Kidney tubule cell (primary cell): ENCODE measurements around the gene COL8A1.

Experiments
- DNase-seq: peaks from one replicate; pipeline ENCODE4 v3.0.0-alpha.2; 2018; ENCODE audit warnings: low spot score

COL8A1 gene

DNA sequence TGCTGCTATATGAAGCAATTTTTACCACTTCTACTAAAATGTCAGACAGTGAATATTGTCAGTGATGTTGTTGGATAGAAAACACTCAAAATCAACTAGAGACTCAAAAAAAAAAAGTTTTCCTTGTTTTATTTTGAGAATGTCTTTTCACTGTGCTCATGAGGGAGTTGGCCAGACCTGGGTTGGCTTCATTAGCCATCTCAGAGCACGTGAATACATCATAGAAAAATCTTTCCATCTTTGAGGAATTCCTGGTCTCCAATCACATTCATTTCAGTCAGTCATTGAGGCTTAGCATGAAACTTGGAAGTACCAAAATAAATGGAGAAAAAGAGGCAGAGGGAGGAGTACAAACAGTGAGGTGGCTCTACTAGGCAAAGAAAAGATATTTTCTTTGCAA lies 121.6 kb downstream of the COL8A1 start:
- DNase-seq, result no peak

DNA sequence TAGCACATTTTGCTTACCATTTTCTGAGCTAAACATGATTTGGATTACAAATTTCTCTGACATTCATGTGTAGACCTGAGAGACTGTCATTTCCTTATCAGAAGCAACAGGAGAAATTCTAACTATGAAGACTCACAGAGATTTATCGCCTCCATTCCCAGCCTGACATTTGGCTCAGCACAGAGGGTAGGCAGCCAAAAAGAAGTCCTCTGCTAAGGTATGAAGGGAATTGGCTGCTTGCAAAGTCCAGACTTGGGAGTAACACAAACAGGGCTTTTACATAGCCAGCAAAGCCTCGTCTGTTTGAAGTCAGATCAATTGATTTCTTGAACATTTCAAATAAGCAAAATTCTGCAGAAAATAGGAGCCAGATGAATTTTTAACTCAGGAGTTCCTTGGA lies 122.2 kb downstream of the COL8A1 start:
- no peak for DNase-seq

DNA sequence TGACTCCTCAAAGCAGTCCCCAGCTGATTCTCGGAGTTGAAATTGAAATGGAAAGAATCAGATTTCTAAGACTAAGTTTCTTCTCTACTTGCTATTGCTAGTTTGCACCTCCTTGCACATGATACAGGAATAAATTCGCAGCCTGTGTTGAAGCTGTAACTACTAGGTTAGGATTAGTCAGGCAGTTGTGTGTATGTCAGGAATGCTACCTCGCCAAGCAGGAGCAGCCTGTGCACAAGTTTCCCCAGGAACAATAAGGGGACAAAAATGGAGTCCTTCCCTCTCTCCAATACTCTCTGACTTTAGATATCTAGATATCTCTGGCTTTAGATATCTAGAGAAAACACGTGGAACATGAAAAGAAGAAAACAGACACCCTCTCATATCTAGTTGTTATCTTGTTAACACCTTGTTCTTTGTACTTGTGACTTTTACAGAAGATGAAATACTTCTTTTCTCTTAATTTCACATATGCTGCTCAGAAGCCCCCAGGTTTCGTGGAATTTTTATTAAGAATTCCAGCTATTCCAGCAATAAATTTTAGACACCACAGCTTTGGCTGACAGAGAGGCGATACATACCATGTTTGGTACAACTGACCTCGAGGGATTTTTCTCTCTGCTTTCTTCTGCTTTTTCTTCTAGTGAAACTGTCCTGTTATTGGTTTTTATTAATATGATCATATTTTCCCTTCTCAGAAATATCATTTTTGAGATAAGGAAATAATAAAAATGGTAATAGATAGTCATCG lies 123.2 kb downstream of the COL8A1 start:
- peak; percentile 36 for DNase-seq

DNA sequence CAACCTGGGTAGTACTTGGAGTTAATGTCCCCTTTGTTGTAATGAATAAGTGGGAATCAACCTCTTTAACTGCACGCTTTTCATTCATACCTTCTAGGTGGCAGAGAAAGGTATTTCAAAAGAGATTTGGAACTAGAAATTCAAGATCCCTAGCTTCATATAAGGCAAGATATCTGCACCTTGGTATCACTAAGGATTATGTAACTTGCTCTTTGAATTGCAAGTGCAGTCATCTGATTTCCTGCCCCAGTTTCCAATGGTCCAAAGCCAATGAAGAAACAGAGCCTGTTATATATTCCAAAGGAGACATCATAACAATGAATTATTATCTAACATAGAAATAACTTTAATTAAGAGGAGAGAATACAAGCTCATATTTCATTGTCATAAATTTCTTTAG lies 124.5 kb downstream of the COL8A1 start:
- DNase-seq, result no peak

DNA sequence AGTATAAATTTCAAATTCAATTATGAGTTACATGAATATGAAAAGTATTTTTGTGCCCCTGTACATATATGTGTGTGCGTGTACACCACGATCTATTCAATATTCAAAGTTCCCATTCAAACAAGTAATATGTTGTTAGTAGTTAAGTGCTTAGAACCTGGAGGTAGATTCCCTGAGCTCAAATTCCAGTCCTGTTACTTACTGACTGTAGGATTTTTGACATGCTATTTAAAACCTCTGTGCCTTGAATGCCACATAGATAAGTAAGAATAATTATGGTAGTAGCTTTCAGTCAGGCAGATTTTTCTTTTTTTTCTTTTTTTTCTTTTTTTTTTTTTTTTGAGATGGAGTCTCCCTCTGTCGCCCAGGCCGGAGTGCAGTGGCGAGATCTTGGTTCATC lies 126.0 kb downstream of the COL8A1 start:
- no peak for DNase-seq

DNA sequence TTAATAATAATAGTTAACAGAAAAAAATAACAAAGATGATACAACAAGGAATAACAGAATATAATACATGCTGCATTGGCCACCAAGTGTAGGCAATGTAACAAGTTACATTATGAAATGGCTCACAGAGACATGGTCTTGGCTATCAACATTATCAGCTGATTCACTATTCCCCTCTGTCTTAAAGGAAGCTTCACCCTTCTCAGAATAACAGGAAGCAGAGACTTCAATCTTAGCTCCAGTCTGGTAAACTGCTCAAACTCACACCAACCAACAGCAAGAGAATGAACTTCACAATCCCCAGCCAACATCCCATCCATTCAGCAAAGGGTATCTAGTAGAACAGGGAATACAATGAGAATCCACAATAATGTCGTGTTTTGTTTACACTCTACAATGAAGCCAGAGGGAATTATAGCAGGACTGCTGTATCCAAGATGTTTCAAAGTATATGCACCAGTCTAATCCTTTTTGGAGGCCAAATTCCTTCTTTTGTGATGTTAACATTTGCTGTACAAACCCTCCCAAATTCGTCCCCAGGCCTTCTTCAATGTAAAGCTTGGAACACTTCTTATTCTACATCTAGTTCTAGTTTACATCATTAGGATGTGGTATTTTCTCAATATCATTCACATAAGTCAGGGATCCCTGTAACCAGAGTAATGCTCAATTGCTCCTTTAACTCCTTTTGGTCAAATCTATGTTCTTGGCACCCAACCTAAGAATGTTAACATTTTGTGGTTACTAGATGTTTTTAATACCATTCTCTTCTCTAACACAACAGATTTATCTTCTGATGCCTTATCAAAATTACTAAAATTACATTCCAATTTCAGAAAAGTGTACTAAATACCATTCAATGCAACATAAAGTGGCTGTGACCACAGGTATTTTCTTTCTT lies 126.9 kb downstream of the COL8A1 start:
- no peak for DNase-seq

DNA sequence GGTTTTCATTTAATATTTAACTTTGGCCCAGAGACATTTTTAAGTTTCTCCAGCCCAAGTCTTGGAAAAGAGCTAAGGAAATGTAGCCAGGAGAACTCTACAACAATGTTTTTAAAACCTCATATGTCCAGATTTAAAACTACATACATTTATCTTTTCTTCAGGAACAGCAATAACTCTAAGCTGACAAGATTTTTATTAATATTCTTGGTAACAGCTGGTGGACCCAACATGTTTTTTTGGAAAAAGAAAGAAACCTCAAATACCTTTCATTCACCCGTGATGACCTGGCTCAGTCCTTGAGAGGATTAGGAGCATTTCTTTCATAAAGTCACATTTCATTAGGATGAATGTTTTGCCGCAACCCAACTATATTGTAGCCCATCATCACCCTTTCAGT lies 128.9 kb downstream of the COL8A1 start:
- DNase-seq, result no peak

DNA sequence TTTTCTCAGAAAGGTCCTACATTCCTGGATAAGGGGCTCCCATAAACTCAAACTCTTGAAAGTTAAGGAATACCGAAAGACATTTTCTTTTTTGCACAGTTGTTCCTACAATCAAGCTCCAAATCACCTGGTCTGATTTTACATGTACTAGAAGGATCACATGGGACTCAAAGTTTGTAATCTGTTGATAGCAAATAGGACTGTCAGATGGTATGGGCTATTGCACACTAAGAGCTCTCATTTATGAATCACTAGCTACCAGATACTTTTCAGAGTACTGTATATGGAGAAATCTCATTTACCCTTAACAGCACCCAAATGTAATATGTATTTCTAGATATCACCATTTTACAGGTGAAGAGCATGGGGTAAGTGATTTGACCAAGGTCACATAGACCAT lies 129.7 kb downstream of the COL8A1 start:
- no peak for DNase-seq

DNA sequence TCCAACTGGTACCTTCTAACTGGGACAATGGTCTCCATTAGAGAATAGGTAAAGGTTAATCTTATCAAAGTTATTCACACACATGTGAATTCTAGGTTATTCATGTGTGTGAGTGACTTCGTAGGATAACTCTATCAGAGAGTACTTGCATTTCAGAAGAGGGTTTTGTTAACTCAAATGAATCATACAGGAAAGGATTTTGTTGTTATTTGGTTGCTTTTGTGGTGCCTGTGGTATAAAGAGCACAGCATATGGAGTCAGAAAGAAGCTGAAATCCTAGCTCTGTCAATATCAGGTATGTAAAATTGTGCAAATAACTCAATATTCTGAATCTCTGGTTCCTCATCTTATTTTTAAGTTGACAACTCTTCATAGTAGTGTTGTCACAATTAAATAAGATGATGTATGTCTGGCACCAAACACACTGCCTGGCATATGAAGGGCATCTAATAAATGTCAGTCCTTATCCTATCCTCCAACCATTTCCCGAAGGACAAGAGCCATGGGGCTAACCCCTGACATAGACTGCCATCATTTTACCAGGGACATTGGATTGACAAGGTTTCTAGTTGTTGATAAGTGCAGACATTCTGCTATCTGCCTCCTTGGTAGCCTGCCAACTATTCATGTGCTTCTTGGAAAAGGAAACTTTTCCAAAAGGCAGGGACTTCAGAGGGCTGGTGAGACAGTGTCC lies 130.6 kb downstream of the COL8A1 start:
- no peak for DNase-seq

DNA sequence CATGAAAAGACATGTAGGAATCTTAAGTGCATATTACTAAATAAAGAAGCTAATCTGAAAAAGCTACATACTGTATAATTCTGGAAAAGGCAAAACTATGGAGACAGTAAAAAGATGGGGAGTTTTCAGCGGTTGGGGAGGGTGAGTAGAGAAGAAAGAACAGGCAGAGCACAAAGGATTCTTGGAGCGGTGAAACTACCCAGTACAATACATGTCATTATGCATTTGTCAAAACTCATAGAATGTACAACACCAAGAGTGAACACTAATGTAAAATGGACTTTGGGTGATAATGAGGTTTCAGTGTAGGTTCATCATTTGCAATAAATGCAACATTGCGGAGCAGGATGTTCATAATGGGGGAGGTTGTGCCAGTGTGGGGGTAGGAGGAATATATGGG lies 133.8 kb downstream of the COL8A1 start:
- no peak for DNase-seq

DNA sequence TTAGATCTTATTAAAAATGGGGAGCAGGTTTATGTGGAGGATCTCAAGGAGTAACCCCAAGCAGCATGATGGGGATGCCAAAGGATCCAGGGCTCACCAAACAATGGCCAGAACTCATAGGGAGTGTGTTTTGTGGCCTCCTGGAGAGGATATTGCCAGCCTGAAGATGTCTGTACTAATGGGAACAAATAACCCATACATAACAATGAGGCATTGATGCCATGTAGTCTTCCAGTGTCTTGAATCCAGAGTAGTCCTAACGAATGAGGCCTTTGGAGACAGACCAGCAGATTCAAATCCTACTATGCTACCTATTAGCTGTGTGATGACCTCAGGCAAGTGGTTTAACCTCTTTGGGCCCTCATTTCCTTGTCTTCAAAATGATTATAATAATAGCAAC lies 134.3 kb downstream of the COL8A1 start:
- no peak for DNase-seq

DNA sequence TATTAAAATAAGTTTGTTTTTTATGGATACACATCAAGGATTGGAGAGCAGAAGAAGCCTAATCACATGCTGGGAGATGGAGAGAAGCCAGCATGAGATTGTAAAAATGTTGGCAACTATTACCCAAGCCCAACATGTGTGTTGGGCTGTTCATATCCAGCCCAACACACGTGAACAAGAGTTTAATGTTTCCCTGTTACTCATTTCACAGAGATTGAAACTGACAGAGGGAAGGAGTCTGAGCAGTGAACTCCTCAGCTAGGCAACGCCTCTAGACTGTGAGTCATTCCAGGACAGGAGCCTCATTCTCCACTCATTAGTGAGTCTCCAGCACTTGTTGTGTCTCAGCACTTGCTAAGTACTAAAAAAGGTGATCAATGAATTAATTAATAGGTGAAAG lies 136.1 kb downstream of the COL8A1 start:
- DNase-seq, result peak; percentile 91

DNA sequence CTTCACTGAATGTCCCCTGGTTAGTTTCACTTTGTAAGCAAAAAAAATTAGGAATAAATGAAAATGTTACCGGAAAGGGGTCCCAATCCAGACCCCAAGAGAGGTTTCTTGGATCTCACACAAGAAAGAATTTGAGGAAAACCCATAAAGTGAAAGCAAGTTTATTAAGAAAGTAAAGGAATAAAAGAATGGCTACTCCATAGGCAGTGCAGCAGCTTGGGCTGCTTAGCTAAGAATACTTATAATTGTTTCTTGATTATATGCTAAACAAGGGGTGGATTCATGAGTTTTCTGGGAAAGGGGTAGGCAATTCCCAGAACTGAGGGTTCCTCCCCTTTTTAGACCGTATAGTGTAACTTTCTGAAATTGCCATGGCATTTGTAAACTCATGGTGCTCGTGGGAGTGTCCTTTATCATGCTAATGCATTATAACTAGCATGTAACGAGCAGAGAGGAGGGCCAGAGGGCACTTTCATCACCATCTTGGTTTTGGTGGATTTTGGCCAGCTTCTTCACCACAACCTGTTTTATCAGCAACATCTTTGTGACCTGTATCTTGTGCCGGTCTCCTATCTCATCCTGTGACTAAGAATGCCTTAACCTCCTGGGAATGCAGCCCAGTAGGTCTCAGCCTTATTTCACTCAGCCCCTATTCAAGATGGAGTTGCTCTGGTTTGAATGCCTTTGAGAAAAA lies 138.3 kb downstream of the COL8A1 start:
- DNase-seq, result no peak

DNA sequence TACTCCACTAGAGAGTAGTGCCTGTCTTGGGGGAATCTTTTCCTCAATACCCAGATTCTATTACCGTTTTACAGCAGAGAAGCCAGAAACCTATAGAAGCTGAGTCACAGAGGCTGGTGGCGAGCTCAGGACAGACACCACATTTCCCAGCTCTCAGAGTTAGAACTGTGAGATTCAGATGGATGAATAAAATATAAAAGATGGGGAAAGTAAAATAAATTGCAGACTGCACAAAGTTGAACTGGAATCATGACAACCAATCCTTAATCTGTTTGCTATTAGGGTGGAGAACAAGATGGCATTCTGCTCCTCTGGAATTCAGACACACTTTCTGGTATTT lies 138.8 kb downstream of the COL8A1 start:
- DNase-seq, result no peak

DNA sequence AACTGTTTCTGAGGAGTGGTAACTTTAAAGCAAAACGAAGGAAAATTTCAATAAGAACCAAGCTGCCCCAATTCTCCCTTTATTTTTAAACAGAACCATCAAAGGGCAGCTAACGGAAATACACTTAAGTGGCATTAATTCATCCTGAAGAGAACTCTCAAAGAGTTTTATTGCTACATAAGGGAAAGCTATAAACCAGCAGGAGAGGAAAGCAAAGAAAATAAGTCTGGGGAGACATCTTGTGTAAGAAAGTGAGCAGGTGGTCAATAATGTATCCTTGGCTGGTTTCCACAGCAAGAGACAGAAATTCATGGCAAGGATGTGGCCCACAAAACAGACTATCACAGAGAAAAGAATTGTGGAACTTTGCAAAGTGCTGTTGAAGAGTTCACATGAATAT lies 139.3 kb downstream of the COL8A1 start:
- DNase-seq, result no peak

DNA sequence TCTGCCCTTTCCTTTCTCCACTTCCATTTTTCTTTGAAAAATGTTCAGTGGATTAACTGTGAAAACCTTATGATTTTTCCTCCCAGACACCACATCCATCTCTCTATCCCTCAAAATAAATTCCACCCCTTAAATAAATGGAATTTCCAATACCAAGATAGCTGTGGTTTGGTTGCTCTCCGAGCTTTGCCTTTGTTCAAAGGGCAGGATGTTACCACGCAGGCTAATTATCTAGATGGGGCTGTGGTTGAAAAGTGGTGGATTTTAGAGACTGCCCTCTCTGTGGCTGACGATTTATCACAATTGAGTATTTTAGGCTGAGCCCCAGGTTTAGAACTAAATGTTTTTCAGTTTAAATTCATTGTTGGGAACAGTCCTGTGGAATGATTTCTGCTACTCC lies 142.4 kb downstream of the COL8A1 start:
- DNase-seq, result no peak

DNA sequence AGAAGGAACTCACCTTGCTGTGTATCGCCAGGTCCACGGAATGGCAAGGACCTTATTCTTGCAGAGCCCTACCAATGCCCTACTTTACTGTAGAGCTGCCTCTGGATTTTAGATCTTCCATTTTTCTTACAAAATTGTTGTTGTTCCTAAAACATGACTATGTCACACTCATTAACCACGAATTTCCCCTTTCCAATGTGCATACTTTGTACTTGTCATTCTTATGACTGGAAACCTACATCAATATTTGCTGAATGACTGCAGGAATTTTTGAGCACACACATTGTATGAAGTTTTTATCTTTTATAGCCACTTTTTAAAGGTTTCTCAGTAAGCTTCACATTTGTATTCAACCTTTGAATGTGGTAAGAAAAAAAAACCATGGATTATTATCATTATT lies 143.4 kb downstream of the COL8A1 start:
- DNase-seq, result peak; percentile 74

DNA sequence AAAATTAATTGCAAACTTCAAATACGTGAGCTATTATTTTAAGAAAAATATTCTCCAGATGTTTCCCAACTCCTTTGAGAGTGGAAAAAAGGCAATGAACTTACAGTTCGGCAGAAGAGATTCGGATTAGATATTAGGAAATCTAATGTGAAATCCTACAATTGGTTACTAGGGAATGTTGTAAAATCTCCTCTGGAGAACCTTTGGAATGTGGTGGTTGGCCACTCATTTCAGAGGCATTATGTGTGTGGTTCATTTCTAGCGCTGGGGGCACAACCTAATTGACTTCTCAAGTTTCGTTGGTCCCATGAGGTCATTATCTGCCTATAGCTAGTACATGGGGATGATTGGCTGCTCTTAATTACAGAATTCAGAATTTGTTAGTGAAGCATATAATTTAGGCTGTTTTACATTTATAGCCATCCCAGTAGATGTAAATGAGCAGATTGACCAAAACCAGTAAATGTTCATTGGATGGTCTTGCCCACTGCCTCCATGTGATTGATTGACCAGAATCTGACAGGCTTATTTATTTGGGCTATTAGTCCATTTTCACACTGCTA lies 144.7 kb downstream of the COL8A1 start:
- DNase-seq, result peak; percentile 96

DNA sequence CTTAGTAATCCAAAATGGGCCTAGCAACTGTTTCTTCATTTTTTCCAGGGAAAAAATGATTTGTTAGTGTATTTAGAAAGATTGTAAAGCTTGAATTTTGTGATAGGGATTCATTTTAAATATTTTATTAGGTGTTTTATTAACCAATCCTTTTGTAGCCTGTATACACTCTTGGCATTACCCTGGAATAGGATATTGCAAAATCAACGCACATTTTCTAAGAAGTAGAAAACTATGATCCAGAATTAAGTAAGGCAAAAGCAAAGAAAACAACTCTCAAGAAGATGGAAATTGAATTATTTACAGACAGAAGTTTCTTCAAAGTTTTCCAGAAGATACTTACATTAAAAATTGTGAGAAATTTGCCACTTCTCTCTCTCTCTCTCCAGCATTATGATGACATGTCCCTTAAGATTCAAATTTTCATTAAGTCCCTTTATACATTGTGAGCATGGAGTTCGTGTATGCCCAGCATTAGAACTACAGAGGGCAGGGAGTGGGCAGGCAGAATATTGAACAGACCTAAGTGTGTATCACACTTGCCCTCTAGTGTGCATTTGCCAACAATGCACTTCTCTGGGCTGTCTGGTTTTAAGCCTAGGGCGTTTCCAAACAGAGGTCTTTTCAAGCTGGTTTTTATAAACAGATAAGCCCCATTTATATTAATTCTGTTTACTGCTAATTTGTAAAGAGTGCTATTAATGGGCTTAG lies 150.8 kb downstream of the COL8A1 start:
- peak; percentile 69 for DNase-seq

DNA sequence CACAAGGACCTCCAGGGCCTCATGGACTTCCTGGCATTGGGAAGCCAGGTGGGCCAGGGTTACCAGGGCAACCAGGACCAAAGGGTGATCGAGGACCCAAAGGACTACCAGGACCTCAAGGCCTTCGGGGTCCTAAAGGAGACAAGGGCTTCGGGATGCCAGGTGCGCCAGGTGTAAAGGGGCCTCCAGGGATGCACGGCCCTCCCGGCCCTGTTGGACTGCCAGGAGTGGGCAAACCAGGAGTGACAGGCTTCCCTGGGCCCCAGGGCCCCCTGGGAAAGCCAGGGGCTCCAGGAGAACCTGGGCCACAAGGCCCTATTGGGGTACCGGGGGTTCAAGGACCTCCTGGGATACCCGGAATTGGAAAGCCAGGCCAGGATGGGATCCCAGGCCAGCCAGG lies 156.1 kb downstream of the COL8A1 start:
- DNase-seq, result no peak

DNA sequence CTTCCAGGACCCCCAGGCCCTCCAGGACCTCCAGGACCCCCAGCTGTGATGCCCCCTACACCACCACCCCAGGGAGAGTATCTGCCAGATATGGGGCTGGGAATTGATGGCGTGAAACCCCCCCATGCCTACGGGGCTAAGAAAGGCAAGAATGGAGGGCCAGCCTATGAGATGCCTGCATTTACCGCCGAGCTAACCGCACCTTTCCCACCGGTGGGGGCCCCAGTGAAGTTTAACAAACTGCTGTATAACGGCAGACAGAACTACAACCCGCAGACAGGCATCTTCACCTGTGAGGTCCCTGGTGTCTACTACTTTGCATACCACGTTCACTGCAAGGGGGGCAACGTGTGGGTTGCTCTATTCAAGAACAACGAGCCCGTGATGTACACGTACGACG lies 157.2 kb downstream of the COL8A1 start:
- no peak for DNase-seq
